ENCODE data around the gene PYGL. TPM values are rescaled to one million over a fixed set of nuclear protein-coding genes. Genes with fewer than 3 reads are reported as not detected.

The PYGL gene
- polyA plus RNA-seq, 3 donors = 17.1 to 19.8 (median 17.3) TPM

GRCh38 chr14:50882932-50883826, 61.1 kb downstream of the PYGL start:
- no peak for DNase-seq (ENCODE audit: low read depth in 3 of 3, low spot score in 2 of 3)

GRCh38 chr14:50875359-50876070, 68.8 kb downstream of the PYGL start:
- no peak for DNase-seq (ENCODE audit: low read depth in 3 of 3, low spot score in 2 of 3)

- no peak for DNase-seq (ENCODE audit: low read depth in 3 of 3, low spot score in 2 of 3)
Measured at GRCh38 chr14:50874757-50875156, 69.5 kb downstream of the PYGL start.

GRCh38 chr14:50871914-50872732, 72.2 kb downstream of the PYGL start, which contains the start of gene ABHD12B:
ABHD12B (plus strand) TSS chr14:50872053; CDS start chr14:50872175, 122 bp downstream.
- DNase-seq (ENCODE audit: low read depth in 3 of 3, low spot score in 2 of 3) = no peak

- DNase-seq (ENCODE audit: low read depth in 3 of 3, low spot score in 2 of 3) = no peak
Measured at GRCh38 chr14:50871228-50871627, 73.1 kb downstream of the PYGL start.

GRCh38 chr14:50865391-50866076, 78.7 kb downstream of the PYGL start:
- DNase-seq (ENCODE audit: low read depth in 3 of 3, low spot score in 2 of 3) = no peak

GRCh38 chr14:50864946-50865345, 79.3 kb downstream of the PYGL start:
- no peak for DNase-seq (ENCODE audit: low read depth in 3 of 3, low spot score in 2 of 3)

GRCh38 chr14:50864237-50864636, 80.0 kb downstream of the PYGL start:
- DNase-seq (ENCODE audit: low read depth in 3 of 3, low spot score in 2 of 3) = no peak

GRCh38 chr14:50862036-50862570, 82.2 kb downstream of the PYGL start:
- DNase-seq (ENCODE audit: low read depth in 3 of 3, low spot score in 2 of 3) = no peak

- DNase-seq (ENCODE audit: low read depth in 3 of 3, low spot score in 2 of 3) = peak; percentile 57 to 74 (median 64)
Measured at GRCh38 chr14:50860478-50861086, 83.7 kb downstream of the PYGL start.

- DNase-seq (ENCODE audit: low read depth in 3 of 3, low spot score in 2 of 3) = no peak
Measured at GRCh38 chr14:50859296-50859624, 85.0 kb downstream of the PYGL start.

GRCh38 chr14:50856660-50857059, 87.6 kb downstream of the PYGL start:
- no peak for DNase-seq (ENCODE audit: low read depth in 3 of 3, low spot score in 2 of 3)

GRCh38 chr14:50855558-50855957, 88.7 kb downstream of the PYGL start:
- no peak for DNase-seq (ENCODE audit: low read depth in 3 of 3, low spot score in 2 of 3)

Other genes with a start within 250 kb of the PYGL start
- gene NIN, start 113.3 kb downstream of the PYGL start, polyA plus RNA-seq (ENCODE audit: insufficient read length in 3 of 3) = 10 to 100 TPM; 34.6 to 36.0 (median 35.1) TPM
- gene ABHD12B, start 72.4 kb downstream of the PYGL start, polyA plus RNA-seq (ENCODE audit: insufficient read length in 3 of 3) = under 1 TPM; 0.33 to 0.83 (median 0.62) TPM
- 1 to 10 TPM; 1.1 to 2.5 (median 2.1) TPM for gene TRIM9, start 150.6 kb upstream of the PYGL start, polyA plus RNA-seq (ENCODE audit: insufficient read length in 3 of 3)

Measured in right renal cortex interstitium (tissue), 3 donors.